GM12878 (cell line): ENCODE measurements around the gene MAST4. TPM values are rescaled to one million over a fixed set of nuclear protein-coding genes. Genes with fewer than 3 reads are reported as not detected.

Experiments used
- ATAC-seq: fragments of 200-7000 bp; cut with Tn5 transposase; 3 replicates; pipeline ENCODE4 v1.9.1; 2020; ENCODE audit warnings: mild to moderate bottlenecking, moderate library complexity
- BruUV-seq: library from RNA; stranded (reverse); fragments of 400-500 nt; replicated peaks from 2 replicates; lab custom pipeline; 2021; lab: Mats Ljungman, UMichigan
- CTCF ChIA-PET: fragments of 300-600 bp; sonication (Branson Sonifier 250); formaldehyde crosslinking; extraction: SDS; loops from one replicate; lab custom pipeline; 2021; ENCODE audit warnings: inconsistent platforms; lab: Yijun Ruan, JAX
- POLR2A ChIA-PET: fragments of 350-600 bp; formaldehyde crosslinking; extraction: SDS; loops from one replicate; lab custom pipeline; 2021; ENCODE audit warnings: inconsistent platforms; lab: Charles Lee
- RAD21 ChIA-PET: fragments of 300-600 bp; sonication (Branson Sonifier 250); formaldehyde crosslinking; loops from one replicate; lab custom pipeline; 2023; ENCODE audit warnings: antibody characterized with exemption; ENCODE audit not compliant: unreplicated experiment; lab: Charles Lee
- SMC1A ChIA-PET: fragments of 300-600 bp; sonication (Branson Sonifier 250); formaldehyde crosslinking; loops from one replicate; lab custom pipeline; 2023; ENCODE audit not compliant: unreplicated experiment, uncharacterized antibody; lab: Charles Lee
- DNase-seq: peaks from one replicate; pipeline ENCODE4 v3.0.0-alpha.2; 2011; ENCODE audit warnings: low read depth, low spot score
- FAIRE-seq: peaks from 3 replicates; lab custom pipeline; 2011; peaks lifted over from hg19 to GRCh38; lab: Jason Lieb, UNC
- H2AFZ ChIP-seq: 2 replicates; pipeline ENCODE4 v1.6.0; 2011; ENCODE audit warnings: low read depth, low read length, control low read depth; ENCODE audit not compliant: control insufficient read depth
- H3K27ac ChIP-seq: 2 replicates; pipeline ENCODE4 v1.5.1; 2011; ENCODE audit warnings: control low read depth; ENCODE audit not compliant: control insufficient read depth, insufficient read depth
- H3K27me3 ChIP-seq, 2 experiments: replicated peaks in 1 of 2; 2 replicates each; pipeline versions ENCODE4 v1.6.0 to v1.6.1; 2011; ENCODE audit warnings: low read length in 1 of 2; ENCODE audit not compliant: control insufficient read depth in 2 of 2, insufficient read depth in 2 of 2
- H3K36me3 ChIP-seq, 2 experiments: 2 replicates each; pipeline ENCODE4 v1.5.1; 2011; ENCODE audit warnings: low read length in 1 of 2; ENCODE audit not compliant: control insufficient read depth in 2 of 2, insufficient read depth in 2 of 2
- H3K4me1 ChIP-seq: 2 replicates; pipeline ENCODE4 v1.6.1; 2011; ENCODE audit warnings: mild to moderate bottlenecking, low read length, moderate library complexity, mixed read lengths; ENCODE audit not compliant: control insufficient read depth, insufficient read depth
- H3K4me2 ChIP-seq: 2 replicates; pipeline ENCODE4 v1.6.0; 2011; ENCODE audit warnings: control low read depth; ENCODE audit not compliant: control insufficient read depth, insufficient read depth
- H3K4me3 ChIP-seq: fragments of 200-600 bp; sonication (generic); 2 replicates; pipeline ENCODE4 v1.5.1; 2016
- H3K79me2 ChIP-seq: 2 replicates; pipeline ENCODE4 v1.6.0; 2011; ENCODE audit warnings: low read length; ENCODE audit not compliant: control insufficient read depth, insufficient read depth
- H3K9ac ChIP-seq: 2 replicates; pipeline ENCODE4 v1.8.0; 2011; ENCODE audit warnings: low read length, control low read depth, mixed read lengths; ENCODE audit not compliant: control insufficient read depth, insufficient read depth
- H3K9me3 ChIP-seq: replicated peaks from 3 replicates; pipeline ENCODE4 v1.5.1; 2011; ENCODE audit warnings: mild to moderate bottlenecking, low read length; ENCODE audit not compliant: control insufficient read depth, insufficient read depth
- H4K20me1 ChIP-seq: 2 replicates; pipeline ENCODE4 v1.6.0; 2011; ENCODE audit not compliant: control insufficient read depth, insufficient read depth
- CBX3 ChIP-seq: fragments of 200-600 bp; sonication (generic); IDR thresholded peaks from 2 replicates; pipeline ENCODE4 v1.6.1; 2016; ENCODE audit warnings: low read depth, borderline replicate concordance
- CREB1 ChIP-seq: IDR thresholded peaks from 2 replicates; pipeline ENCODE4 v1.6.1; 2012; ENCODE audit warnings: low read depth, mild to moderate bottlenecking, inconsistent platforms
- EGR1 ChIP-seq, 2 experiments: IDR thresholded peaks; 1 replicate in 1 of 2; 2 replicates in 1 of 2; pipeline ENCODE4 v1.6.1; 2011 to 2012; ENCODE audit warnings: low read depth in 2 of 2, low read length in 2 of 2, borderline replicate concordance in 1 of 2, mild to moderate bottlenecking in 1 of 2, moderate library complexity in 1 of 2
- FOS ChIP-seq: IDR thresholded peaks from 3 replicates; pipeline ENCODE4 v1.6.1; 2011; ENCODE audit warnings: borderline replicate concordance; ENCODE audit not compliant: insufficient read length; ENCODE audit errors: extremely low read depth
- POU2F2 ChIP-seq: IDR thresholded peaks from 3 replicates; pipeline ENCODE4 v1.6.1; 2011; ENCODE audit warnings: low read depth, mild to moderate bottlenecking, low read length, borderline replicate concordance
- RAD21 ChIP-seq: IDR thresholded peaks from 2 replicates; pipeline ENCODE4 v1.6.1; 2011; ENCODE audit warnings: mild to moderate bottlenecking, low read depth, low read length, moderate library complexity; ENCODE audit not compliant: insufficient read depth
- SIX5 ChIP-seq: IDR thresholded peaks from 2 replicates; pipeline ENCODE4 v1.6.1; 2011; ENCODE audit warnings: mild to moderate bottlenecking, low read depth, low read length, moderate library complexity; ENCODE audit not compliant: severe bottlenecking
- SMC3 ChIP-seq: IDR thresholded peaks from 2 replicates; pipeline ENCODE4 v1.6.1; 2011; ENCODE audit warnings: low read length, improper control_type of control experiment, borderline replicate concordance
- TBL1XR1 ChIP-seq: IDR thresholded peaks from 2 replicates; pipeline ENCODE4 v1.6.1; 2012; ENCODE audit warnings: low read depth, low read length, improper control_type of control experiment
- ZNF384 ChIP-seq: IDR thresholded peaks from 2 replicates; pipeline ENCODE4 v1.6.1; 2012; ENCODE audit warnings: low read depth, mild to moderate bottlenecking, low read length, improper control_type of control experiment, borderline replicate concordance
- ZSCAN29 ChIP-seq: fragments of 450-650 bp; IDR thresholded peaks from 2 replicates; pipeline ENCODE4 v1.6.1; 2017; ENCODE audit warnings: mild to moderate bottlenecking, moderate library complexity
- WGBS: methylation state at CpG from one replicate; pipeline ENCODE4 v1.1.6; 2016; ENCODE audit warnings: low lambda C conversion rate; ENCODE audit not compliant: insufficient replicate concordance, insufficient coverage; ENCODE audit errors: missing lambda C conversion rate; 5-methylcytosine and 5-hydroxymethylcytosine counted together
- in situ Hi-C: fragments of 300-500 bp; cut with MboI; formaldehyde crosslinking; loops from 9 replicates; pipeline ENCODE4 v1.14.3; 2018; ENCODE audit warnings: mixed read lengths
- intact Hi-C: fragments of 100-400 bp; cut with micrococcal nuclease; formaldehyde crosslinking; loops from one replicate; pipeline ENCODE4 v1.14.2; 2022; ENCODE audit not compliant: unreplicated experiment
- polyA plus RNA-seq, 11 experiments: library from polyadenylated mRNA; depleted of rRNA in 4 of 11; unstranded in 6 of 11; stranded (reverse) in 5 of 11; fragments of >200 nt; fragmentation: Nextera tagmentation in 4 of 11; fragmentation: Illumina TruSeq in 1 of 11; extraction: Ambion mirVana in 4 of 11; extraction: Trizol in 1 of 11; gene quantifications; 1 replicate in 1 of 11; 2 replicates in 10 of 11; pipeline versions ENCODE4 v1.2.1 to v1.2.3, GENCODE V29; 2011 to 2016; ENCODE audit warnings: inconsistent platforms in 2 of 11, missing spikeins in 2 of 11, low read depth in 1 of 11
- total RNA-seq, 4 experiments: library from RNA; depleted of rRNA in 3 of 4; stranded (reverse); fragments of >200 nt in 3 of 4; fragmentation: Illumina TruSeq in 1 of 4; extraction: Trizol in 1 of 4; gene quantifications; 2 replicates each; pipeline versions ENCODE4 v1.2.1 to v1.2.3, GENCODE V29; 2013 to 2021
- TF ChIP-seq, protein P1 (sequence below): IDR thresholded peaks from 2 replicates; pipeline ENCODE4 v1.6.1; 2011; ENCODE audit warnings: mild to moderate bottlenecking, low read depth, low read length, moderate library complexity; ENCODE audit not compliant: insufficient replicate concordance
- TF ChIP-seq, protein P2 (sequence below): fragments of 450-650 bp; IDR thresholded peaks from 2 replicates; pipeline ENCODE4 v1.6.1; 2014; ENCODE audit warnings: mild to moderate bottlenecking
- TF ChIP-seq, protein P3 (sequence below): fragments of 150-350 bp; IDR thresholded peaks from 2 replicates; pipeline ENCODE4 v1.6.1; 2016; ENCODE audit warnings: low read depth, low read length
- TF ChIP-seq, protein P4 (sequence below): fragments of 450-650 bp; IDR thresholded peaks from 2 replicates; pipeline ENCODE4 v1.6.1; 2017; ENCODE audit warnings: mild to moderate bottlenecking

MAST4 gene
- total and polyA plus RNA-seq, 10 of the 15 experiments (the other 5 are each of a cell fraction or from before 2014, with no cell fraction given), result 0.02 to 1.6 (median 0.29) TPM; not detected in 1

DNA sequence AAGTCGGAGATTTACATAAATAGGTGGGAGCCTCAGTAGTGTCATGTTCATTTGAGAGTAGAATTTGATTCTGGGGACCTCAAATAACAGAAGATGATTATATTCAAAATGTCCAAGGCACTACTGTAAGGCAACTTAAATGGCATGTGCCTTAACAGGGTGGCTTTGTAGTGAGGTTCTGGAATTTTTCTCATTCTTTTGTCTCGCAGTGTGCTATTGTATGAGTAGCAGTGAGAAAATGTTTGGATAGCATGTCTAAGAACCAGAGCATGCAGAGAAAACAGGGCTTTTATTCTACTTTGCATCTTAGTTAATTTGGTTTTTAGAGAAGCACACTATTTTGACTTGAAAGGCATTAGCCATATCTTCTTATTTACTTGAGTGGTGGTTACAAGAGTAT lies 25.0 kb downstream of the MAST4 start (continued):
- TF ChIP-seq FOS, result no peak
- no peak for TF ChIP-seq SMC3
- TF ChIP-seq, protein P1, sequence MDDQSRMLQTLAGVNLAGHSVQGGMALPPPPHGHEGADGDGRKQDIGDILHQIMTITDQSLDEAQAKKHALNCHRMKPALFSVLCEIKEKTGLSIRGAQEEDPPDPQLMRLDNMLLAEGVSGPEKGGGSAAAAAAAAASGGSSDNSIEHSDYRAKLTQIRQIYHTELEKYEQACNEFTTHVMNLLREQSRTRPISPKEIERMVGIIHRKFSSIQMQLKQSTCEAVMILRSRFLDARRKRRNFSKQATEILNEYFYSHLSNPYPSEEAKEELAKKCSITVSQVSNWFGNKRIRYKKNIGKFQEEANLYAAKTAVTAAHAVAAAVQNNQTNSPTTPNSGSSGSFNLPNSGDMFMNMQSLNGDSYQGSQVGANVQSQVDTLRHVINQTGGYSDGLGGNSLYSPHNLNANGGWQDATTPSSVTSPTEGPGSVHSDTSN, result no peak
- TF ChIP-seq POU2F2, result no peak
- no peak for TF ChIP-seq CREB1
- no peak for TF ChIP-seq RAD21
- TF ChIP-seq, all 136 proteins: peak for 0

DNA sequence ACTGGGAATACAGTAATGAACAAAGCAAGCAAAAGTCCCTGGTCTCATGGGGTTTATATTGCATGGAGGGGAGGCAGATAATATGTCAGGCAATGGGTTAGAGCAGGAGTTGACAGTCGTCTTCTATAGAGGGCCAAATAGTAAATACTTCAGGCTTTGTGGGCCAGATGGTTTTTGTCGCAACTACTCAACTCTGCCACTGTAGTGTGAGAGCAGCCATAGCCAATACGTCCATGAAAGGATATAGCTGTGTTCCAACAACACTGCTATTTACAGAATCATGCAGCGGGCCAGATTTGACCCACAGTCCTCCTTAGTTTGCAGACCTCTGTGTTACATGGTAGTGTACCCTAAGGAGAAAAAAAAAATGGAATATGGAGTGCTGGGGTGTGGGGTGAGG lies 25.5 kb downstream of the MAST4 start:
- 87% methylated on average over 4 of the region's 4 CpGs for WGBS
- POLR2A ChIA-PET, result interaction anchor here (0.5 kb wide), 1 partner anchor 490 kb away, joined by 4 read pairs; no protein-coding TSS in a partner anchor
- Histone ChIP-seq H3K36me3 (no peaks in the 10 kb centered on the region), H3K9me3 (peaks cover 5% of the 10 kb centered on the region; the same call in 2 of the 3 replicates), H3K9ac (no peak overlapping the region), H4K20me1 (no peaks in the 10 kb centered on the region), H3K4me1 (peaks cover 25% of the 10 kb centered on the region), H2AFZ (no peak overlapping the region), H3K27ac (no peak overlapping the region), H3K4me3 (no peak overlapping the region), H3K79me2 (no peaks in the 10 kb centered on the region), H3K27me3 (no peaks in the 10 kb centered on the region), H3K4me2 (no peak overlapping the region)
- CTCF ChIA-PET, result no interaction called here
- in situ Hi-C loops (no loop called here), intact Hi-C loops (no loop called here)
- BruUV-seq, result no TSS peak
- FAIRE-seq (no peak), DNase-seq (no peak), ATAC-seq (no peak)
- RAD21 ChIA-PET, result no interaction called here
- SMC1A ChIA-PET, result no interaction called here
- TF ChIP-seq CBX3 (no peak), EGR1 (IDR thresholded peaks at IDR 0.05; ENCODE audit: borderline replicate concordance in 1 of 2, low read depth in 2 of 2, low read length in 2 of 2) (no peak), TBL1XR1 (no peak), ZNF384 (no peak), SIX5 (no peak), ZSCAN29 (no peak)
- TF ChIP-seq, protein P2, sequence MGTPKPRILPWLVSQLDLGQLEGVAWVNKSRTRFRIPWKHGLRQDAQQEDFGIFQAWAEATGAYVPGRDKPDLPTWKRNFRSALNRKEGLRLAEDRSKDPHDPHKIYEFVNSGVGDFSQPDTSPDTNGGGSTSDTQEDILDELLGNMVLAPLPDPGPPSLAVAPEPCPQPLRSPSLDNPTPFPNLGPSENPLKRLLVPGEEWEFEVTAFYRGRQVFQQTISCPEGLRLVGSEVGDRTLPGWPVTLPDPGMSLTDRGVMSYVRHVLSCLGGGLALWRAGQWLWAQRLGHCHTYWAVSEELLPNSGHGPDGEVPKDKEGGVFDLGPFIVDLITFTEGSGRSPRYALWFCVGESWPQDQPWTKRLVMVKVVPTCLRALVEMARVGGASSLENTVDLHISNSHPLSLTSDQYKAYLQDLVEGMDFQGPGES, result no peak
- TF ChIP-seq, protein P3, sequence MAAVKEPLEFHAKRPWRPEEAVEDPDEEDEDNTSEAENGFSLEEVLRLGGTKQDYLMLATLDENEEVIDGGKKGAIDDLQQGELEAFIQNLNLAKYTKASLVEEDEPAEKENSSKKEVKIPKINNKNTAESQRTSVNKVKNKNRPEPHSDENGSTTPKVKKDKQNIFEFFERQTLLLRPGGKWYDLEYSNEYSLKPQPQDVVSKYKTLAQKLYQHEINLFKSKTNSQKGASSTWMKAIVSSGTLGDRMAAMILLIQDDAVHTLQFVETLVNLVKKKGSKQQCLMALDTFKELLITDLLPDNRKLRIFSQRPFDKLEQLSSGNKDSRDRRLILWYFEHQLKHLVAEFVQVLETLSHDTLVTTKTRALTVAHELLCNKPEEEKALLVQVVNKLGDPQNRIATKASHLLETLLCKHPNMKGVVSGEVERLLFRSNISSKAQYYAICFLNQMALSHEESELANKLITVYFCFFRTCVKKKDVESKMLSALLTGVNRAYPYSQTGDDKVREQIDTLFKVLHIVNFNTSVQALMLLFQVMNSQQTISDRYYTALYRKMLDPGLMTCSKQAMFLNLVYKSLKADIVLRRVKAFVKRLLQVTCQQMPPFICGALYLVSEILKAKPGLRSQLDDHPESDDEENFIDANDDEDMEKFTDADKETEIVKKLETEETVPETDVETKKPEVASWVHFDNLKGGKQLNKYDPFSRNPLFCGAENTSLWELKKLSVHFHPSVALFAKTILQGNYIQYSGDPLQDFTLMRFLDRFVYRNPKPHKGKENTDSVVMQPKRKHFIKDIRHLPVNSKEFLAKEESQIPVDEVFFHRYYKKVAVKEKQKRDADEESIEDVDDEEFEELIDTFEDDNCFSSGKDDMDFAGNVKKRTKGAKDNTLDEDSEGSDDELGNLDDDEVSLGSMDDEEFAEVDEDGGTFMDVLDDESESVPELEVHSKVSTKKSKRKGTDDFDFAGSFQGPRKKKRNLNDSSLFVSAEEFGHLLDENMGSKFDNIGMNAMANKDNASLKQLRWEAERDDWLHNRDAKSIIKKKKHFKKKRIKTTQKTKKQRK, result no peak
- TF ChIP-seq, protein P4, sequence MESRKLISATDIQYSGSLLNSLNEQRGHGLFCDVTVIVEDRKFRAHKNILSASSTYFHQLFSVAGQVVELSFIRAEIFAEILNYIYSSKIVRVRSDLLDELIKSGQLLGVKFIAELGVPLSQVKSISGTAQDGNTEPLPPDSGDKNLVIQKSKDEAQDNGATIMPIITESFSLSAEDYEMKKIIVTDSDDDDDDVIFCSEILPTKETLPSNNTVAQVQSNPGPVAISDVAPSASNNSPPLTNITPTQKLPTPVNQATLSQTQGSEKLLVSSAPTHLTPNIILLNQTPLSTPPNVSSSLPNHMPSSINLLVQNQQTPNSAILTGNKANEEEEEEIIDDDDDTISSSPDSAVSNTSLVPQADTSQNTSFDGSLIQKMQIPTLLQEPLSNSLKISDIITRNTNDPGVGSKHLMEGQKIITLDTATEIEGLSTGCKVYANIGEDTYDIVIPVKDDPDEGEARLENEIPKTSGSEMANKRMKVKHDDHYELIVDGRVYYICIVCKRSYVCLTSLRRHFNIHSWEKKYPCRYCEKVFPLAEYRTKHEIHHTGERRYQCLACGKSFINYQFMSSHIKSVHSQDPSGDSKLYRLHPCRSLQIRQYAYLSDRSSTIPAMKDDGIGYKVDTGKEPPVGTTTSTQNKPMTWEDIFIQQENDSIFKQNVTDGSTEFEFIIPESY, result no peak
